Neural cell (in vitro differentiated cells): ENCODE data around the gene RIMS1.

ENCODE experiments used
- EP300 ChIP-seq: fragments of 450-650 bp; conservative IDR thresholded peaks from 2 replicates; pipeline ENCODE4 v1.6.1; 2014; ENCODE audit warnings: antibody characterized with exemption, mild to moderate bottlenecking, moderate library complexity; ENCODE audit not compliant: poor library complexity, severe bottlenecking
- EZH2 ChIP-seq: fragments of 200-600, 300-800 bp; shearing (Covaris generic), sonication (generic); IDR thresholded peaks from 2 replicates; pipeline ENCODE4 v1.6.1; 2014; ENCODE audit warnings: antibody characterized with exemption, low read length, borderline replicate concordance, mild to moderate bottlenecking; ENCODE audit not compliant: insufficient read depth, poor library complexity, severe bottlenecking
- MXI1 ChIP-seq: fragments of 450-650 bp; conservative IDR thresholded peaks from 2 replicates; pipeline ENCODE4 v1.6.1; 2014; ENCODE audit warnings: antibody characterized with exemption, mild to moderate bottlenecking; ENCODE audit not compliant: poor library complexity, severe bottlenecking
- POLR2AphosphoS5 ChIP-seq: IDR thresholded peaks from 2 replicates; pipeline ENCODE4 v1.6.1; 2012
- SMC3 ChIP-seq: fragments of 450-650 bp; conservative IDR thresholded peaks from 2 replicates; pipeline ENCODE4 v1.6.1; 2014; ENCODE audit warnings: antibody characterized with exemption, mild to moderate bottlenecking, moderate library complexity; ENCODE audit not compliant: poor library complexity
- TAF1 ChIP-seq: IDR thresholded peaks from 2 replicates; pipeline ENCODE4 v1.6.1; 2012; ENCODE audit warnings: low read depth
- TF ChIP-seq, protein P1 (sequence below): fragments of 450-650 bp; IDR thresholded peaks from 2 replicates; pipeline ENCODE4 v1.5.1; 2014; ENCODE audit warnings: antibody characterized with exemption, mild to moderate bottlenecking, moderate library complexity; ENCODE audit not compliant: poor library complexity, severe bottlenecking
- TF ChIP-seq, protein P2 (sequence below): IDR thresholded peaks from 2 replicates; pipeline ENCODE4 v1.6.1; 2012; ENCODE audit warnings: borderline replicate concordance

DNA sequence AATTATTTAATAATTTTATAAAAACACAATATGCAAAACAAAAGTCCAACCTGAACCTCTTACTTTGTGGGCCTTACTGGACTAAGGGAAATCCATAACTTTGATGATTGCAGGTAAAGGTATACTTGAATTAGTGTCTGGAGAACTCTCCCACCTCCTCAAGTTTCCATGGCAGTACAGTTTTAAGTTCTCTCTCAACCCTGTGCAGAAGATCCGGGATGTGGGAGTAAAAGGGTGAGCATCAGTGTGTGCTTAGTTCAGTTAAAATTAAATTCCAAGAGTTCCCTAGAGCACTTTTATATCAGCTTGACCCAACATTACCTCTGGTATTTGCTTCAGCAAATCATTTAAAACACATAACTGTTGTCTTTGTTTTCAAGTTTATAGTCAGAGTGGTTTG lies 47.5 kb downstream of the RIMS1 start:
- TF ChIP-seq, protein P1, sequence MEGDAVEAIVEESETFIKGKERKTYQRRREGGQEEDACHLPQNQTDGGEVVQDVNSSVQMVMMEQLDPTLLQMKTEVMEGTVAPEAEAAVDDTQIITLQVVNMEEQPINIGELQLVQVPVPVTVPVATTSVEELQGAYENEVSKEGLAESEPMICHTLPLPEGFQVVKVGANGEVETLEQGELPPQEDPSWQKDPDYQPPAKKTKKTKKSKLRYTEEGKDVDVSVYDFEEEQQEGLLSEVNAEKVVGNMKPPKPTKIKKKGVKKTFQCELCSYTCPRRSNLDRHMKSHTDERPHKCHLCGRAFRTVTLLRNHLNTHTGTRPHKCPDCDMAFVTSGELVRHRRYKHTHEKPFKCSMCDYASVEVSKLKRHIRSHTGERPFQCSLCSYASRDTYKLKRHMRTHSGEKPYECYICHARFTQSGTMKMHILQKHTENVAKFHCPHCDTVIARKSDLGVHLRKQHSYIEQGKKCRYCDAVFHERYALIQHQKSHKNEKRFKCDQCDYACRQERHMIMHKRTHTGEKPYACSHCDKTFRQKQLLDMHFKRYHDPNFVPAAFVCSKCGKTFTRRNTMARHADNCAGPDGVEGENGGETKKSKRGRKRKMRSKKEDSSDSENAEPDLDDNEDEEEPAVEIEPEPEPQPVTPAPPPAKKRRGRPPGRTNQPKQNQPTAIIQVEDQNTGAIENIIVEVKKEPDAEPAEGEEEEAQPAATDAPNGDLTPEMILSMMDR, result no peak
- TF ChIP-seq, protein P2, sequence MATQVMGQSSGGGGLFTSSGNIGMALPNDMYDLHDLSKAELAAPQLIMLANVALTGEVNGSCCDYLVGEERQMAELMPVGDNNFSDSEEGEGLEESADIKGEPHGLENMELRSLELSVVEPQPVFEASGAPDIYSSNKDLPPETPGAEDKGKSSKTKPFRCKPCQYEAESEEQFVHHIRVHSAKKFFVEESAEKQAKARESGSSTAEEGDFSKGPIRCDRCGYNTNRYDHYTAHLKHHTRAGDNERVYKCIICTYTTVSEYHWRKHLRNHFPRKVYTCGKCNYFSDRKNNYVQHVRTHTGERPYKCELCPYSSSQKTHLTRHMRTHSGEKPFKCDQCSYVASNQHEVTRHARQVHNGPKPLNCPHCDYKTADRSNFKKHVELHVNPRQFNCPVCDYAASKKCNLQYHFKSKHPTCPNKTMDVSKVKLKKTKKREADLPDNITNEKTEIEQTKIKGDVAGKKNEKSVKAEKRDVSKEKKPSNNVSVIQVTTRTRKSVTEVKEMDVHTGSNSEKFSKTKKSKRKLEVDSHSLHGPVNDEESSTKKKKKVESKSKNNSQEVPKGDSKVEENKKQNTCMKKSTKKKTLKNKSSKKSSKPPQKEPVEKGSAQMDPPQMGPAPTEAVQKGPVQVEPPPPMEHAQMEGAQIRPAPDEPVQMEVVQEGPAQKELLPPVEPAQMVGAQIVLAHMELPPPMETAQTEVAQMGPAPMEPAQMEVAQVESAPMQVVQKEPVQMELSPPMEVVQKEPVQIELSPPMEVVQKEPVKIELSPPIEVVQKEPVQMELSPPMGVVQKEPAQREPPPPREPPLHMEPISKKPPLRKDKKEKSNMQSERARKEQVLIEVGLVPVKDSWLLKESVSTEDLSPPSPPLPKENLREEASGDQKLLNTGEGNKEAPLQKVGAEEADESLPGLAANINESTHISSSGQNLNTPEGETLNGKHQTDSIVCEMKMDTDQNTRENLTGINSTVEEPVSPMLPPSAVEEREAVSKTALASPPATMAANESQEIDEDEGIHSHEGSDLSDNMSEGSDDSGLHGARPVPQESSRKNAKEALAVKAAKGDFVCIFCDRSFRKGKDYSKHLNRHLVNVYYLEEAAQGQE, result no peak
- TF ChIP-seq SMC3, result no peak
- no peak for TF ChIP-seq POLR2AphosphoS5
- no peak for TF ChIP-seq EP300
- no peak for TF ChIP-seq EZH2
- TF ChIP-seq TAF1, result no peak
- TF ChIP-seq MXI1, result no peak
